Measurements from ENCODE around the gene C12orf76. TPM values are rescaled to one million over a fixed set of nuclear protein-coding genes. Genes with fewer than 3 reads are reported as not detected.

The C12orf76 gene
- total RNA-seq, 3 donors from 2014 or later = 8.5 to 12.5 (median 8.8) TPM

- H3K9me3 ChIP-seq = no peaks in the 10 kb centered on the region
- DNase-seq = no peak
- no peaks in the 10 kb centered on the region for H3K36me3 ChIP-seq (ENCODE audit: low read depth)
- no peak overlapping the region for H3K4me3 ChIP-seq
- TF ChIP-seq CTCF (IDR thresholded peaks at IDR 0.05) = no peak
- peak; percentile 79 for ATAC-seq
- intact Hi-C loops (cut with DNase I, micrococcal nuclease) = no loop called here
- H3K4me1 ChIP-seq (ENCODE audit: low read depth) = peaks cover 37% of the 10 kb centered on the region
Observed at GRCh38 chr12:110004598-110004997, 43.7 kb downstream of the C12orf76 start.

GRCh38 chr12:110002676-110003515, 45.4 kb downstream of the C12orf76 start:
- Histone ChIP-seq H3K9me3 (no peaks in the 10 kb centered on the region), H3K4me3 (no peak overlapping the region), H3K36me3 (ENCODE audit: low read depth) (no peaks in the 10 kb centered on the region), H3K4me1 (ENCODE audit: low read depth) (peaks cover 37% of the 10 kb centered on the region)
- DNase-seq (no peak), ATAC-seq (peak; percentile 4)
- TF ChIP-seq CTCF (IDR thresholded peaks at IDR 0.05) = no peak
- intact Hi-C loops (cut with DNase I, micrococcal nuclease) = no loop called here

GRCh38 chr12:110001596-110001995, 46.7 kb downstream of the C12orf76 start:
- H3K4me3 ChIP-seq = no peak overlapping the region
- no peak for ATAC-seq

DNA sequence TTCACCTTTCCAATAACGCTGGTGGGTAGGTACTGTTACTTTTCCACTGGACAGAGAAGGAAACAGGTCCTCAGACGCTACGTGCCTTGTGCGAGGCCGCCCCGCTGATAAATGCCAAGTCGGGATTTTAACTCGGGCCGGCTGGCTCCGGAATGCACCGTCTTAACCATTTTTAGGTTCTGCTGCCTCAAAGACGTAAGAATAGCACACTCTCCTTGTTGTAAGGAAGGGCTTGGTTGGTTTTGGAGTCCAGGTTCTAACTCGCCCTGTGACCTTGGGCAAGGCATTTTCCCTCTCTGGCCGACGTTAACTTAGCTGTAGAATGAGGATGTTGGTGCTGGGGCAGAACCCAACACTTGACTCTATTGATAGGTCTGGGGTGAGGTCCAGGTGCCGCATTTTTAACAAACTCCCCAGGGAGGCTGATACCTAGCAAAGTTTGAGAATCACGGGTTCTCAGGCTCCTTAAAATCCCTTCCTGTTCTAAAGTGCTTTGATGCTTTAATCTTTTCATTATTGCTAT, 48.3 kb downstream of the C12orf76 start:
- Histone ChIP-seq H3K9me3 (no peaks in the 10 kb centered on the region), H3K4me3 (peak overlapping the region; percentile 95), H3K36me3 (ENCODE audit: low read depth) (no peaks in the 10 kb centered on the region), H3K4me1 (ENCODE audit: low read depth) (peaks cover 29% of the 10 kb centered on the region)
- TF ChIP-seq CTCF (IDR thresholded peaks at IDR 0.05) = no peak
- intact Hi-C loops (cut with DNase I, micrococcal nuclease) = no loop called here
- ATAC-seq (no peak), DNase-seq (peak in 2 of 3 donors; percentile 53 to 57)

More at GRCh38 chr12:110001596-110001995, 46.7 kb downstream of the C12orf76 start:
- Histone ChIP-seq H3K36me3 (ENCODE audit: low read depth) (no peaks in the 10 kb centered on the region), H3K4me1 (ENCODE audit: low read depth) (peaks cover 37% of the 10 kb centered on the region), H3K9me3 (no peaks in the 10 kb centered on the region)
- intact Hi-C loops (cut with DNase I, micrococcal nuclease) = no loop called here
- TF ChIP-seq CTCF (IDR thresholded peaks at IDR 0.05) = no peak
- no peak for DNase-seq

GRCh38 chr12:109999649-109999971, 48.7 kb downstream of the C12orf76 start:
- peaks cover 28% of the 10 kb centered on the region for H3K4me1 ChIP-seq (ENCODE audit: low read depth)

More at GRCh38 chr12:109999649-109999971, 48.7 kb downstream of the C12orf76 start:
- DNase-seq (peak in 2 of 3 donors; percentile 36 to 73), ATAC-seq (no peak)
- Histone ChIP-seq H3K36me3 (ENCODE audit: low read depth) (no peaks in the 10 kb centered on the region), H3K9me3 (no peaks in the 10 kb centered on the region), H3K4me3 (peak overlapping the region; percentile 95)
- intact Hi-C loops (cut with DNase I, micrococcal nuclease) = no loop called here
- no peak for TF ChIP-seq CTCF (IDR thresholded peaks at IDR 0.05)

Data from mucosa of descending colon (tissue), 3 donors.